Kidney (tissue), 14 donors: ENCODE measurements around the gene ARL2. TPM values are rescaled to one million over a fixed set of nuclear protein-coding genes. Genes with fewer than 3 reads are reported as not detected.
"Not testable (repeated sequence)": the region's sequence is repeated elsewhere in the genome, so short reads cannot be mapped to it uniquely, and the experiment has no call there.

Source experiments
- DNase-seq, 5 donors: peaks; one replicate each; pipeline ENCODE4 v3.0.0-alpha.2; 2013 to 2020
- FAIRE-seq: peaks from 2 replicates; lab custom pipeline; 2012; peaks lifted over from hg19 to GRCh38; lab: Jason Lieb, UNC
- H3K27ac ChIP-seq, 2 donors: one replicate each; pipeline ENCODE4 v1.7.0; 2013; ENCODE audit warnings: low read depth in 2 of 2, low read length in 2 of 2, inconsistent platforms in 1 of 2
- H3K27me3 ChIP-seq: one replicate; pipeline ENCODE4 v1.7.1; 2013; ENCODE audit warnings: low read length, inconsistent platforms; ENCODE audit not compliant: control insufficient read depth, insufficient read depth
- H3K36me3 ChIP-seq, 3 donors: one replicate each; pipeline versions ENCODE4 v1.7.0 to v1.7.1; 2013; ENCODE audit warnings: low read length in 3 of 3, control low read depth in 1 of 3, inconsistent platforms in 1 of 3; ENCODE audit not compliant: insufficient read depth in 3 of 3, control insufficient read depth in 2 of 3
- H3K4me1 ChIP-seq, 3 donors: one replicate each; pipeline versions ENCODE4 v1.7.0 to v1.7.1; 2013; ENCODE audit warnings: low read length in 3 of 3, inconsistent platforms in 1 of 3, low read depth in 1 of 3; ENCODE audit not compliant: control insufficient read depth in 2 of 3, insufficient read depth in 2 of 3
- H3K4me3 ChIP-seq, 3 donors: one replicate each; pipeline versions ENCODE4 v1.7.0 to v1.8.1; 2013; ENCODE audit warnings: low read length in 3 of 3, control low read depth in 1 of 3, inconsistent platforms in 1 of 3
- H3K9ac ChIP-seq, 3 donors: one replicate each; pipeline versions ENCODE4 v1.7.0 to v1.7.1; 2013; ENCODE audit warnings: low read length in 3 of 3, control low read depth in 1 of 3, inconsistent platforms in 1 of 3
- H3K9me3 ChIP-seq, 3 donors: one replicate each; pipeline versions ENCODE4 v1.7.0 to v1.7.1; 2013; ENCODE audit warnings: low read length in 3 of 3, control low read depth in 1 of 3, inconsistent platforms in 1 of 3; ENCODE audit not compliant: control insufficient read depth in 2 of 3, insufficient read depth in 1 of 3
- CTCF ChIP-seq: IDR thresholded peaks from 3 replicates; pipeline ENCODE4 v1.5.1; 2012; ENCODE audit warnings: mild to moderate bottlenecking, moderate library complexity, borderline replicate concordance; ENCODE audit not compliant: insufficient read depth; ENCODE audit errors: extremely low read depth
- intact Hi-C: fragments of 100-400 bp; cut with DNase I; formaldehyde crosslinking; loops from one replicate; pipeline ENCODE4 v1.11.1; 2022
- polyA plus RNA-seq: library from polyadenylated mRNA; stranded (reverse); fragments of 350-450 nt; fragmentation: Illumina TruSeq; extraction: RNeasy Lipid Tissue Mini Kit (QIAGEN cat#74804); gene quantifications from one replicate; pipeline ENCODE4 v1.2.3, GENCODE V29; 2014; ENCODE audit warnings: low read depth, low replicate concordance; ENCODE audit not compliant: insufficient read depth
- total RNA-seq: library from RNA; stranded (reverse); fragmentation: NEBNext Ultra II Directional; extraction: Animal tissue kit (Norgen Biotek cat#: 25700); gene quantifications from one replicate; pipeline ENCODE4 v1.2.1, GENCODE V29; 2021
- donor health status: control.
- donor health status: control.
- donor health status: control.
- donor health status: control.
- donor health status: control.
- donor health status: DM: yes; HTN: yes; CAD: no.
- donor health status: Normal renal cell carcinoma (clear cell type).

The ARL2 gene
- total and polyA plus RNA-seq, 2 donors from 2014 or later = 91.6 to 284 TPM

GRCh38 chr11:64974124-64974523 is 39.8 kb upstream of the ARL2 start:
- H3K27me3 ChIP-seq = no peaks in the 10 kb centered on the region
- DNase-seq = no peak
- H3K4me1 ChIP-seq = peaks cover 0 to 6% (median 4%) of the 10 kb centered on the region in 3 donors
- no peak for TF ChIP-seq CTCF
- H3K4me3 ChIP-seq = no peak overlapping the region
- no peak overlapping the region for H3K27ac ChIP-seq
- no peak for FAIRE-seq
- no peaks in the 10 kb centered on the region for H3K36me3 ChIP-seq
- H3K9ac ChIP-seq = no peak overlapping the region
- intact Hi-C loops = no loop called here
- no peaks in the 10 kb centered on the region for H3K9me3 ChIP-seq

GRCh38 chr11:64976651-64977050 is 37.3 kb upstream of the ARL2 start:
- Histone ChIP-seq H3K36me3 (no peaks in the 10 kb centered on the region), H3K27me3 (no peaks in the 10 kb centered on the region), H3K9me3 (no peaks in the 10 kb centered on the region), H3K4me1 (peaks cover 0 to 6% (median 3%) of the 10 kb centered on the region in 3 donors), H3K9ac (no peak overlapping the region), H3K27ac (no peak overlapping the region), H3K4me3 (no peak overlapping the region)
- no peak for DNase-seq
- no peak for FAIRE-seq
- intact Hi-C loops = no loop called here
- no peak for TF ChIP-seq CTCF

- FAIRE-seq = not testable (repeated sequence)
Measured at GRCh38 chr11:64983339-64983738, 30.6 kb upstream of the ARL2 start.

GRCh38 chr11:64987998-64988854 is 25.7 kb upstream of the ARL2 start:
- DNase-seq (peak in 1 of 5 donors; percentile 32), FAIRE-seq (no peak)
- TF ChIP-seq CTCF = no peak
- no peak overlapping the region for H3K4me3 ChIP-seq
- intact Hi-C loops = no loop called here
- H3K27me3 ChIP-seq = no peaks in the 10 kb centered on the region
- no peak overlapping the region for H3K27ac ChIP-seq
- no peaks in the 10 kb centered on the region for H3K36me3 ChIP-seq
- H3K9ac ChIP-seq = no peak overlapping the region
- no peaks in the 10 kb centered on the region for H3K9me3 ChIP-seq
- H3K4me1 ChIP-seq = peaks cover 3 to 13% (median 6%) of the 10 kb centered on the region in 3 donors

More at GRCh38 chr11:64983339-64983738, 30.6 kb upstream of the ARL2 start:
- H3K27me3 ChIP-seq, H3K4me3 ChIP-seq, H3K9ac ChIP-seq, H3K9me3 ChIP-seq, H3K27ac ChIP-seq, DNase-seq, H3K4me1 ChIP-seq, intact Hi-C loops, H3K36me3 ChIP-seq: not testable (repeated sequence)
